Adrenal gland (tissue), 12 donors: Measurements from ENCODE around the gene ABHD17A. TPM values are rescaled to one million over a fixed set of nuclear protein-coding genes. Genes with fewer than 3 reads are reported as not detected.

ENCODE experiments used
- DNase-seq, 7 donors: peaks; one replicate each; pipeline ENCODE4 v3.0.0-alpha.2; 2019 to 2020
- H3K27ac ChIP-seq, 5 donors: fragments of 200-600 bp; sonication (generic) in 4 of 5; 1 replicate in 3 of 5; 2 replicates in 2 of 5; pipeline versions ENCODE4 v1.5.1 to v1.8.0; 2016 to 2020; ENCODE audit warnings: mild to moderate bottlenecking in 1 of 5
- H3K27me3 ChIP-seq: fragments of 200-600 bp; 2 replicates; pipeline ENCODE4 v1.8.0; 2021
- H3K36me3 ChIP-seq, 2 donors: fragments of 200-600 bp; replicated peaks in 1 of 2; 1 replicate in 1 of 2; 2 replicates in 1 of 2; pipeline versions ENCODE4 v1.5.1 to v1.8.0; 2018 to 2022
- H3K4me1 ChIP-seq, 2 donors: fragments of 200-600 bp; replicated peaks in 1 of 2; 1 replicate in 1 of 2; 2 replicates in 1 of 2; pipeline versions ENCODE4 v1.5.1 to v1.8.0; 2018 to 2021
- H3K4me3 ChIP-seq, 4 donors: fragments of 200-600 bp; sonication (generic) in 3 of 4; one replicate each; pipeline ENCODE4 v1.5.1; 2016 to 2018
- H3K9me3 ChIP-seq, 3 donors: fragments of 200-600 bp; sonication (generic) in 1 of 3; replicated peaks in 1 of 3; 1 replicate in 2 of 3; 2 replicates in 1 of 3; pipeline versions ENCODE4 v1.5.1 to v1.8.0; 2016 to 2021
- CTCF ChIP-seq, 6 experiments: fragments of 450-650 bp in 4 of 6; fragments of 200-600 bp in 2 of 6; sonication (generic) in 1 of 6; IDR thresholded peaks; 1 replicate in 5 of 6; 2 replicates in 1 of 6; pipeline versions ENCODE4 v1.5.1 to v1.8.0; 2016 to 2021; ENCODE audit warnings: antibody characterized with exemption in 6 of 6, mild to moderate bottlenecking in 2 of 6, moderate library complexity in 1 of 6
- POLR2A ChIP-seq, 2 donors: fragments of 450-650 bp; IDR thresholded peaks; one replicate each; pipeline ENCODE4 v1.6.1; 2017; ENCODE audit warnings: antibody characterized with exemption in 2 of 2, mild to moderate bottlenecking in 2 of 2, moderate library complexity in 1 of 2
- WGBS, 4 donors: extraction: QIAGEN DNeasy Blood & Tissue Kit in 2 of 4; methylation state at CpG; one replicate each; pipeline versions ENCODE4 v1.1.5 to v1.1.7; 2013 to 2017; 5-methylcytosine and 5-hydroxymethylcytosine counted together
- intact Hi-C, 2 donors: fragments of 100-400 bp; cut with DNase I; formaldehyde crosslinking; loops; one replicate each; pipeline versions ENCODE4 v1.14.1 to v1.15.0; 2022 to 2023
- polyA plus RNA-seq, 3 donors: library from polyadenylated mRNA; stranded (reverse); fragments of 200-250 nt in 2 of 3; fragments of 350-450 nt in 1 of 3; fragmentation: Illumina TruSeq in 1 of 3; extraction: RNeasy Lipid Tissue Mini Kit (QIAGEN cat#74804) in 1 of 3; gene quantifications; one replicate each; pipeline ENCODE4 v1.2.3, GENCODE V29; 2013 to 2014
- total RNA-seq, 9 donors: library from RNA; depleted of rRNA in 4 of 9; stranded (reverse); fragments of >200 nt in 4 of 9; fragments of 120-200 nt in 1 of 9; fragmentation: NEBNext Ultra II Directional in 1 of 9; extraction: Animal tissue kit (Norgen Biotek cat#: 25700) in 1 of 9; gene quantifications; one replicate each; pipeline versions ENCODE4 v1.1.0 to v1.2.4, GENCODE V29; 2013 to 2023
- donor health status: healthy with polysubstance abuse.
- donor health status: Bipolar disorder and iron deficiency.
- donor health status: DM: yes; HTN: yes; CAD: no.
- donor health status: DM: no; HTN: no; CAD: no.
- donor health status: DM: no; HTN: no; CAD: no.
- donor health status: DM: yes; HTN: yes; CAD: no.

Gene ABHD17A
- total and polyA plus RNA-seq, 12 donors = 2.5 to 235 (median 99.4) TPM

- Histone ChIP-seq H3K4me1 (peaks cover 27 to 69% of the 10 kb centered on the region in 2 donors), H3K4me3 (no peak overlapping the region), H3K27me3 (no peaks in the 10 kb centered on the region), H3K27ac (peak overlapping the region in 1 of 5 donors; percentile 10), H3K36me3 (no peaks in the 10 kb centered on the region), H3K9me3 (no peaks in the 10 kb centered on the region)
- no peak for DNase-seq
- intact Hi-C loops = no loop called here
- TF ChIP-seq CTCF (IDR thresholded peaks at IDR 0.05) = no peak
- TF ChIP-seq POLR2A (IDR thresholded peaks at IDR 0.05) = no peak
- 86 to 100% (median 91%) methylated on average over 4 to 22 of the region's 22 CpGs; no CpG with 5 or more reads in 1 of the 4 donors for WGBS, 4 donors
Measured at GRCh38 chr19:1843116-1843515, 42.2 kb downstream of the ABHD17A start.

- peak overlapping the region in 2 of 5 donors; percentile 57 to 78 for H3K27ac ChIP-seq
- peak overlapping the region in 1 of 4 donors; percentile 23 for H3K4me3 ChIP-seq
- WGBS, 4 donors = 73 to 82% (median 77%) methylated on average over 15 to 35 of the region's 35 CpGs
Measured at GRCh38 chr19:1841209-1841924, 43.9 kb downstream of the ABHD17A start.

GRCh38 chr19:1840541-1841115 is 44.7 kb downstream of the ABHD17A start:
- Histone ChIP-seq H3K36me3 (no peaks in the 10 kb centered on the region), H3K9me3 (no peaks in the 10 kb centered on the region), H3K4me1 (peaks cover 22 to 71% of the 10 kb centered on the region in 2 donors), H3K27ac (peak overlapping the region in 2 of 5 donors; percentile 57 to 78), H3K4me3 (peak overlapping the region in 1 of 4 donors; percentile 23), H3K27me3 (no peaks in the 10 kb centered on the region)
- TF ChIP-seq CTCF (IDR thresholded peaks at IDR 0.05) (no peak), POLR2A (IDR thresholded peaks at IDR 0.05) (no peak)
- 71 to 86% (median 72%) methylated on average over 6 to 22 of the region's 22 CpGs for WGBS, 4 donors
- intact Hi-C loops = no loop called here
- peak in 1 of 7 donors; percentile 60 for DNase-seq

More at GRCh38 chr19:1841209-1841924, 43.9 kb downstream of the ABHD17A start:
- no peaks in the 10 kb centered on the region for H3K9me3 ChIP-seq
- H3K27me3 ChIP-seq = no peaks in the 10 kb centered on the region
- H3K4me1 ChIP-seq = peaks cover 24 to 73% of the 10 kb centered on the region in 2 donors
- H3K36me3 ChIP-seq = no peaks in the 10 kb centered on the region
- intact Hi-C loops = no loop called here
- TF ChIP-seq POLR2A (IDR thresholded peaks at IDR 0.05) (no peak), CTCF (IDR thresholded peaks at IDR 0.05) (no peak)
- DNase-seq = no peak

- intact Hi-C loops = no loop called here
- H3K9me3 ChIP-seq = no peaks in the 10 kb centered on the region
- H3K27ac ChIP-seq = peak overlapping the region in 1 of 5 donors; percentile 78
- no peaks in the 10 kb centered on the region for H3K36me3 ChIP-seq
- DNase-seq = no peak
- H3K27me3 ChIP-seq = no peaks in the 10 kb centered on the region
- no peak for TF ChIP-seq POLR2A (IDR thresholded peaks at IDR 0.05)
- TF ChIP-seq CTCF (IDR thresholded peaks at IDR 0.05) = no peak
- H3K4me1 ChIP-seq = peaks cover 15 to 71% of the 10 kb centered on the region in 2 donors
- 67 to 78% (median 75%) methylated on average over 17 to 25 of the region's 25 CpGs for WGBS, 4 donors
- no peak overlapping the region for H3K4me3 ChIP-seq
Measured at GRCh38 chr19:1839658-1840540, 45.4 kb downstream of the ABHD17A start.
